Posterior cingulate gyrus (tissue), 11 donors: ENCODE results near the gene TCEA3.
A peak's percentile ranks its signal among the peaks of the same experiment; 100 is the strongest.

Experiments used
- DNase-seq, 10 donors: peaks; one replicate each; pipeline versions ENCODE4 v3.0.0 to v3.0.0-alpha.2; 2020 to 2021; ENCODE audit warnings: mixed read lengths in 3 of 10
- intact Hi-C: fragments of 100-400 bp; cut with DNase I; formaldehyde crosslinking; loops from one replicate; pipeline ENCODE4 v1.15.1; 2023

The TCEA3 gene

DNA sequence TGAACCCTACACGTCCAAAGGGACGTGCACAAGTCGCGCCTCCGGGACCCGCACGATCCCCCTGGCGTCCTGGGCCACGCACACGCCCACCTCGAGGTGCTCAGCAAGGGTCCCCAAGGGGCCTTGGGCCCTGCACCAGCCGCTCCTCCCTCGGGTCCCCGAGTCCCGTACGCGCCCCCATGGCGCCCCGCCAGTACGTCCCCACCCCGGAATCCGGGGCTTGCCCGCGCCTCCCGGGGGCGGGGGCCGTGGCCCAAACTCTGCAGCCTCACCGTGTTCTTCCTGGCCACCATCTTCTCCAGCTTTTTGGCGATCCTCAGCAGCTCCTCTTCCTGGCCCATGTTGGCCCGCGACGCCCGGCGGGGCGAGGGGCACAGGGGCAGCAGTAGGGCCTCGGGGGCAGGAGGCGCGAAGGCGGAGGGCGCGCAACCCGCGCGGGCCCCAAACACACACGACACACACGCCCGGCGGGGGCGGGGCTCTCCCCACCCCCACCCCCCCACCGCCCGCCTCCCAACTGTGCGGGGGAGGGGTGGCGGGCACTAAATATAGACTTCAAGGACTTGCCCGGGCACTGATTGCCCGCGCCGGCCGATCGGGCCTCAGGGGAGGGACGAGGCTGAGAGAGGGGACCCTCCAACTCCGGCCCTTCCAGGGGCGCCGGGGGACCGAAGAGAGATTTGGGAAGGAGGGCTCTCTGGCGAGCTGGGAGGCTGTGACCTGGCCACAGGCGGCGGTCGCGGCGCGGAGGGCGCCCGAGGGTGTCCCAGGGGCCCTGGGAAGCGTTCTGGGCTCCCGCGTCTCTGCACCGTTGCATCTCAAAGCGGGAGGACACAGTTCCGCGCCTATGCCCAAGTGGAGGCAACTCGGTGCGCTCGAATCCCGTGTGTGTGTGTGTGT is at the start of gene TCEA3:
TSS of gene TCEA3 (minus strand) at position 456 of the 900 bp plus-strand sequence. CDS start at position 341, 115 bp downstream.
- intact Hi-C loops, result no loop called here
- DNase-seq, result peak in 2 of 10 donors; percentile 24 to 89

DNA sequence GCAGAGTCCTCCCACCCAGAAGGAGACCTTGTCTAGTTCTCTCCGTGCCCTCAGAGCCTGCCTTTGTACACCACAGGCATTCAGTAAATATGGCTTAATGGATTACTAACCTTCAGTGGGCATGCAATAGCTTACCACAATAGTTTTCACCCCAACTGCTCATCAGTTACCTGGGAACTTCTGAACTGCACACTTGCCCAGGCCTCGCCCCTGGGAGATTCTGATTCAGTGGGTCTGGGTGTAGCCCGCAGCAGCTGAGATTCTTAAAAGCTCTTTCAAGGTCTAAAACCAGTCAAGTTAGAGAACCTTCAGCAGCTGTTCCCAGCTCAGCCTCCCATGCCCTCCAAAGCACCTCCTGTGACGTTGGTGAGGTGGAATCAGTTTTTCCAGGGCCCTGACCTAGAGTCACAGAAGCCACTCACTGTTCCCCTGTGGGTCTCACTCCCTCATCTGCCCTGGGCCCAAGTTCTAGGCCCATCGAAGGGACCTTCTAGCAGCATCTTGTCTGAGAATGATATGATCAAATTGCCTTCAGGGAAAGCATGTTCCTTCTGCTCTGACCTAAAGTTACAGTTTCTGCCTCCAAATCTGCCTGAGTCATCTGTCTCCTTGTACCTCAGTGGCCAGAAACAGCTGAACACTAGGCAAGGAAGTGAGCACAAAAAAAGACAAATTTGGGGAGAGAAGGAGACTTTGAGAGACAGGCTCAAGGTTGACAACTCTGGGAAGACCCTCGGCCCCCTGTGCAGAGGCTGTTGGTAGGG is 48.7 kb upstream of the TCEA3 start:
- intact Hi-C loops, result no loop called here
- peak in 2 of 10 donors; percentile 4 to 12 for DNase-seq

DNA sequence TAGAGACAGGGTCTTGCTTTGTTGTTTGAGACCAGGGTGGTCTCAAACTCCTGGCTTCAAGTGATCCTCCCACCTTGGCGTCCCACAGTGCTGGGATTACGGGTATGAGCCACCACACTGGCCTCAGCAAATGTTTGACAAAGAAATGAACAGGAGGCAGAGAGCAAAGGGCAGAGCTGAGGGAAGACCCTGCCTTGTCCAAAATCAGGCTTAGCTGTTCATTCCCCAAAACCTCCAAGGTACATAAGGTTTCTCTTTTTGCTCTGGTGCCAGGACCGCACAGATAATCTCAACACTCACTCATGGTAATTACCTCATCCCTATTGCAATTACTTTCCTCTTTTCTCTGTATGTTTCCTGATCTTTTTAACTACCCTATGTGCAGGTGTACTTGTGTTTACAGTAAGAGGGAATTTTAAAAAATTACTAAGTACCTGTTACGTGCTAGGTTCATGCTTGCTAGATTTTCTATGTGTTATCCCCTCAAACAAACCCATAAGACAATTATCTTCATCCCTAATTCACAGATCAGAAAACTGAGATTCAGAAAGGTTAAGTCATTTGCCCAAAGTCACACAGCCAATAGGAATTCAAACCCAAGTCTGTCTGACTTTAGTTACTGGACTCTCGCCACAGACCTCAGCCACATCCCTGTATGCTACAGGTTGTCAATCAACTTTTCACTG is 47.9 kb upstream of the TCEA3 start:
- intact Hi-C loops, result no loop called here

DNA sequence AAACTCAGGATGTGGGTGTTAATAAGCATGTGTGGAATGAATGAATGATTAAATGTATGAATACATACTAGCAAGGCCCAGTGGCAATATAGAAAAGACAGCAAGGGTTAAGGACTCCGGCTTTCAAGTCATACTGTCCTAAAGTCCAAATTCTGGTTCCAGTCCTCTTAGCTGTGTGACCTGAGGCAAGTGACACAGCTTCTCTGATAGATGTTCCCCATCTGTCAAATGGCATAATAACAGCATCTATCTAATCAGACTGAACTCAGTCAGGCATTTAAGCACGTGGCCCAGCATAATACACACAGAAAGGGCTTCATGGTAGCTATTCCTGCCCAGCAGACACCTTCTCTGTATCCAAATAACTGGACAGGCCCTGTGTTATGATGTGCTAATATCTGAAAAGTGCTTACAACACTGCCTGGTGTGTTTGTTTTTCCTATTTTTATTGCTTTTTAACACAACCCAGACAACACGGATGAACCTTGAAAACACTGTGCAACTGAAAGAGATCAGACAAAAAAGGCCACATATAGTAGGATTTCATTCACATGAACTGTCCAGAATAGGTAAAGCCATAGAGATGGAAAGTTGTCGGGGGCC is 47.0 kb upstream of the TCEA3 start:
- intact Hi-C loops, result no loop called here
- peak in 1 of 10 donors; percentile 2 for DNase-seq

More for the DNA sequence above, 47.9 kb upstream of the TCEA3 start:
- DNase-seq, result peak in 2 of 10 donors; percentile 11 to 14

- intact Hi-C loops, result no loop called here
- peak in 2 of 10 donors; percentile 33 to 84 for DNase-seq
Measured at GRCh38 chr1:23470282-23471070, 45.9 kb upstream of the TCEA3 start.

DNA sequence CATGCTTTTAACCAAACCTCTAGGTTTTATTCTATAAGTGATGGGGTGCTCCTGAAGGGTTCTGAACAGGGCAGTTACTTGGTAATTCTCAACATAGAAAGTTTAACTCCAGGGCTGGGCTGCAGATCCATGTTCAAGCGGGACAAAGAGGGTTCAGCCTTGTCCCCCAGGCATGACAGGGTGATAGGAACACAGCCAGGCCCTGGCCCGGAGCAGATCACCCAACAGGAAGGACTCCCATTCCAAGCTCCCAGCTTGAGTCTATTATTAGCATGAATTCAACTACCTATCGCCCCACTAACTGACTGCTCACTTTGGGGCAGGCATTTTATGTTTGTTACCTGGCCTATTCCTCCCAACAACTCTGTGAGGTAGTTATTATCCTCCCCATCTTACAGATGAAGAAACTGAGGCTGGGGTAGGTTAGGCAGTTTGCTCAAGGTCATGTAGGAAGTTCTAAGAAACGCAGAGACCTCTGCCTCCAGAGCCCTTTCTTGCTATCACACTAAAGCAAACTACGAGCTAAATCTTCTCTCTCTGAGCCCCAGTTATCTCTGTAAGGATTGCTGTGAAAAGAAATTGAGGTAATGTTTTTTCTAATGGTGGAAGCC is 44.9 kb upstream of the TCEA3 start:
- DNase-seq, result peak in 1 of 10 donors; percentile 58
- intact Hi-C loops, result no loop called here

DNA sequence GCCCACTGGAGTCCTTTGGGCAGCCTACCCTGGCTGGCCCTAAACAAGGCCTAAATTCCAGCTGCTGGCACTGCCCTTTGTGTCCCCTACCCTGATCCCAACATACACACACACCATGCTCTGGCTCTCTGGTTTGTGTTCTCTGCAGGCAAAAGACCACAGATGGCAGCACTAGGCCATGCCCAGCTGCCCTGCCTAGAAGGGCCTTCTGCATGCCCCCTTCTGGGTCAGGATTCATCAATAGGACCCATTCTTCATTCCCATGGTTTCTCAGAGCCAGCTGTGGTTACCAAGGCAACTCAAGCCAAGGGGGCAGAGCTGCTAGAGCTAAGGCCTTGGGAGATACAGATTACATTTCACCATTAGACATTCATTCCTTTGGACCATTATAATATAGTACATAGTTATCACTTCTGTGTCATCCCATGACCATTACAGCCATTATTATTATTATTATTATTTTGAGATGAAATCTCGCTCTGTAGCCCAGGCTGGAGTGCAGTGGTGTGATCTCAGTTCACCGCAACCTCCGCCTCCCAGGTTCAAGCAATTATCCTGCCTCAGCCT is 42.0 kb upstream of the TCEA3 start:
- peak in 8 of 10 donors; percentile 20 to 94 (median 54) for DNase-seq
- intact Hi-C loops, result no loop called here

- no peak for DNase-seq
- intact Hi-C loops, result no loop called here
Measured at GRCh38 chr1:23463286-23463685, 38.7 kb upstream of the TCEA3 start.

GRCh38 chr1:23462766-23463165 is 38.2 kb upstream of the TCEA3 start:
- DNase-seq, result peak in 1 of 10 donors; percentile 51
- intact Hi-C loops, result no loop called here

DNA sequence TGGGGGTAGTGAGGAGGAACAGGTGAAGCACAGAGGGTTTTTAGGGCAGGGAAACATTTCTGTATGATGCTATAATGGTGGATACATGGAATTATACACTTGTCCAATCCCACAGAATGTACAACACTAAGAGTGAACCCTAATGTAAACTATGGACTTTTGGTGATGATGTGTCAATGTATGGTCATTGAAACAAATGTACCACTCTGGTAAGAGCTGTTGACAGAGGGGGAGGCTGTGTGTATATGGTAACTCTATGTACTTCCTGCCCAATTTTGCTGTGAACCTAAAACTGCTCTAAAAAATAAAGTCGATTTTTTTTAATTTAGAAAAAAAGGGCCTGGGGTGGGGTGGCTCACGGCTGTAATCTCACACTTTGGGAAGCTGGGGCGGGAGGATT is 36.5 kb upstream of the TCEA3 start:
- intact Hi-C loops, result no loop called here
- no peak for DNase-seq

- intact Hi-C loops, result no loop called here
- DNase-seq, result no peak
Measured at GRCh38 chr1:23460519-23460918, 36.0 kb upstream of the TCEA3 start.

DNA sequence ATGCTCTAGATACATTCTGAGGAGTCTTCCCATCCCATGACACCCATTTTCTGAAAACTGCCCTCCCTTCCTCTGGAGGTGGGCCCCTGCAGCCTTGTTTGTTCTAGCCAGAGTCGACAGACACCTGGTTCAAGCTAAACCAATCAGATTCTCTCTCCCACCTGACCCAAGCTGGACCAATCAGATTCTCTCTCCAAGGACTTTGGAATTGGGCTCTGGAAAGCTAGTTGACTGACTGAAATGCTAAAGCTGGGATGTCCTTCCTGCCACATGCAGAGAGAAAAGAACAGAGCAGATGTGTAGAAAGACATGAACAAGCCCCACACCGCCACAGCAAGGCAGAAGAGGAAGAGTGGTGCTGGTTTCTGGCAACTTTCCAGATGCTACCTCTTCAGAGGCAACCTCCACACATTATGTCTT is 34.8 kb upstream of the TCEA3 start:
- intact Hi-C loops, result no loop called here
- peak in 1 of 10 donors; percentile 8 for DNase-seq

DNA sequence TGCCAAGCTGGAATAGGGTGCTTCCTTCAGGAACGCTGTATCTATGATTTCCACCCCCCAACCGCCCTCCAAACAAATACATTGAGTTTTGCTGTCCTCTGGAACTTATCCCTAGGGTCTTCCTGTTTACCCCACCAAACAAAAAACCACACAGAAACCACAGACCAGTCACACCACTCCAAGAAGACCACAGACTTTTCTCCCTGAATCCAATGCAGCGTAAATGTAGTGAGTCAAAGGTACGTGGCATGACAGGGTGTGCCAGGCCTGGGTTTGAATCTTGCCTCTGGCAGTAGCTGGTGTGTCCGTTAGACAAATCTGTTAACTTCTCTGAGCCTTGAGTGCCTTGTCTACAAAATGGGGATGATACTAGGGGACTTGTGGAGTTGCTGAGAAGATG is 31.7 kb upstream of the TCEA3 start:
- intact Hi-C loops, result no loop called here
- DNase-seq, result no peak

- no peak for DNase-seq
- intact Hi-C loops, result no loop called here
Measured at GRCh38 chr1:23453455-23454000, 29.0 kb upstream of the TCEA3 start.

- DNase-seq, result no peak
- intact Hi-C loops, result no loop called here
Measured at GRCh38 chr1:23452011-23452411, 27.5 kb upstream of the TCEA3 start.

- intact Hi-C loops, result no loop called here
- no peak for DNase-seq
Measured at GRCh38 chr1:23451441-23451840, 26.9 kb upstream of the TCEA3 start.

GRCh38 chr1:23450894-23451293 is 26.3 kb upstream of the TCEA3 start:
- intact Hi-C loops, result no loop called here
- peak in 1 of 10 donors; percentile 15 for DNase-seq

- peak in 2 of 10 donors; percentile 36 to 66 for DNase-seq
- intact Hi-C loops, result no loop called here
Measured at GRCh38 chr1:23449958-23450357, 25.4 kb upstream of the TCEA3 start.
